B cell (primary cell): ENCODE data around the gene SSU72.

Source experiments
- CTCF ChIP-seq: fragments of 200-600 bp; IDR thresholded peaks from one replicate; pipeline ENCODE4 v1.8.0; 2022; ENCODE audit warnings: antibody characterized with exemption, mild to moderate bottlenecking
- EZH2 ChIP-seq: IDR thresholded peaks from 2 replicates; pipeline ENCODE4 v1.6.1; 2012; ENCODE audit warnings: borderline replicate concordance, low read depth, mild to moderate bottlenecking, moderate library complexity, low read length; ENCODE audit not compliant: insufficient read depth, poor library complexity, severe bottlenecking

DNA sequence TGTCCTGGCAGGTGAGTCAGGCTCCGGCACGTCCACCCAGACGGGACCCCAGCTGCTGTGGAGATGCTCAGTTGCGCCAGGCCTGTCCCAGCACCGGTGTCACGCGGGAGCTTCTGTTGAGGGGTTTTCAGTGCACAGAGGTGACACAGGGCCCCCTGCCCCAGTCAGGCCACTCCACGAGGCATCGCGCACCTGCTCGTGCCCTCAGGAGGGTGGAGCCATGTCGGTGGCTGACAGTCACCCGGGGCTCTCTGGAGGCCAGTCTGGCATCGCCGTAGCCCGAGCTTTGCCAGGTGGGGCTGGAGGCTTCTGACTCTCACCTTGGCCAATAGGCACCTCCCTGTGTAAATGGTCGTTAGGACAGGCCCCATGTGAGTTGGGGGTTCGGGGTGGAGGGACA, 45.3 kb downstream of the SSU72 start:
- TF ChIP-seq CTCF (no peak), EZH2 (no peak)
